ENCODE results near the gene C1QL3.

C1QL3 gene

GRCh38 chr10:16493884-16494536, 27.7 kb downstream of the C1QL3 start:
- no peak for DNase-seq (ENCODE audit: low read depth)

- DNase-seq (ENCODE audit: low read depth): no peak
These were observed 29.7 kb downstream of the C1QL3 start for GRCh38 chr10:16491933-16492332.

GRCh38 chr10:16490511-16490910, 31.2 kb downstream of the C1QL3 start:
- no peak for DNase-seq (ENCODE audit: low read depth)

- no peak for DNase-seq (ENCODE audit: low read depth)
These were observed 38.3 kb downstream of the C1QL3 start for GRCh38 chr10:16483241-16483917.

- DNase-seq (ENCODE audit: low read depth): no peak
These were observed 40.5 kb downstream of the C1QL3 start for GRCh38 chr10:16481052-16481728.

GRCh38 chr10:16478801-16479200, 42.9 kb downstream of the C1QL3 start:
- DNase-seq (ENCODE audit: low read depth): no peak

- no peak for DNase-seq (ENCODE audit: low read depth)
These were observed 43.9 kb downstream of the C1QL3 start for GRCh38 chr10:16477757-16478156.

GRCh38 chr10:16472828-16473227, 48.9 kb downstream of the C1QL3 start:
- no peak for DNase-seq (ENCODE audit: low read depth)

GRCh38 chr10:16470747-16471146, 50.9 kb downstream of the C1QL3 start:
- DNase-seq (ENCODE audit: low read depth): no peak

GRCh38 chr10:16466001-16466400, 55.7 kb downstream of the C1QL3 start:
- no peak for DNase-seq (ENCODE audit: low read depth)

Measured in T follicular helper cell (primary cell).